HS-27A (cell line): ENCODE data around the gene RCN2.
"Not testable (repeated sequence)": the region's sequence is repeated elsewhere in the genome, so short reads cannot be mapped to it uniquely, and the experiment has no call there.

Source experiments
- DNase-seq: peaks from one replicate; pipeline ENCODE4 v3.0.0-alpha.2; 2012; ENCODE audit warnings: low read depth, missing footprints

The RCN2 gene, protein sequence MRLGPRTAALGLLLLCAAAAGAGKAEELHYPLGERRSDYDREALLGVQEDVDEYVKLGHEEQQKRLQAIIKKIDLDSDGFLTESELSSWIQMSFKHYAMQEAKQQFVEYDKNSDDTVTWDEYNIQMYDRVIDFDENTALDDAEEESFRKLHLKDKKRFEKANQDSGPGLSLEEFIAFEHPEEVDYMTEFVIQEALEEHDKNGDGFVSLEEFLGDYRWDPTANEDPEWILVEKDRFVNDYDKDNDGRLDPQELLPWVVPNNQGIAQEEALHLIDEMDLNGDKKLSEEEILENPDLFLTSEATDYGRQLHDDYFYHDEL

DNA sequence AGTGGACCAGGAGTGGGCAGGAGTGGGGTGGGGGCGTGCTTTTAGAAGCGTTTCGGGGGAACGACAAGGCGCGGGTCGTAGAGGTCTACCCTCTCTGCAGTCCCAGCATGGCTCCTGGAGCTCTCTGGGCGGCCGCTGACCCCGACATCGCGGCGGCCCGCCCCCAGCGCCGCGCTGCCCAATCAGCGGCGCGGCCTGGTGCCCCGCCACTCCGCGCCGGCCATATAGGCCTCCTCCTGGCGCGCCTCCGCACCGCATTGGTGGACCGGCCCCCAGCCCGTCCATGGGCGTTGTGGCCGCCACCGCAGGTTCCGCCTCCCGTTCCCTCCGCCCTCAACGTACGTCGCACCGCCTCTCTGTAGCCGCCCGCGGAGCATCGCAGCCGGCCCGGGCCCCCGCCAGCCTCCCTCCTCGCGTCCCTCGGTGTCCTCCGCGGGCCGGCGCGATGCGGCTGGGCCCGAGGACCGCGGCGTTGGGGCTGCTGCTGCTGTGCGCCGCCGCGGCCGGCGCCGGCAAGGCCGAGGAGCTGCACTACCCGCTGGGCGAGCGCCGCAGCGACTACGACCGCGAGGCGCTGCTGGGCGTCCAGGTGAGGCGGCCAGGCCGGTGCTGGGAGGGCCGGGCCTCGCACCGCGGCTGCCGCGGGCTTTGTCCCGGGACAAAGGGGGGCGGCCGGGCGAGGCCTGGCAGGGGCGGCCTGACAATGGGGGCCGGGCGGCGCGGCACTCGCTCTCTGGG lies at the start of gene RCN2:
TSS of gene RCN2 (plus strand) at position 353 of the 738 bp plus-strand sequence. CDS start at position 446, 93 bp downstream.
- peak; percentile 86 for DNase-seq

DNA sequence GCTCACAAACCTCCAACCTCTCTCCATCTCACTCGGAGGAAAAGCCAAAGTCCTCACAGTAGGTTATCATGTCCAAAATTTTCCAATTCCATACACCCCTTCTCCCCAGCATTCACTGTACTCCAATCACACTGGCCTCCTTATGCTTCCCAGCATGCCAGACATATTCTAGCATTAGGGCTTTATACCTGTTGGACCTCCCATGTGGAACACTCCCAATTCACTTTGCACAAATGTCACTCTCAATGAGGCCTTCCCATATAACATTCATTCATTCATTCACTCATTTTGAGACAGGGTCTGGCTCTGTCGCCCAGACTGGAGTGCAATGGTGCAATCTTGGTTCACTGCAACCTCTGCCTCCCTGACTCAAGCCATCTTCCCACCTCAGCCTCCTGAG lies 46.3 kb upstream of the RCN2 start:
- no peak for DNase-seq

DNA sequence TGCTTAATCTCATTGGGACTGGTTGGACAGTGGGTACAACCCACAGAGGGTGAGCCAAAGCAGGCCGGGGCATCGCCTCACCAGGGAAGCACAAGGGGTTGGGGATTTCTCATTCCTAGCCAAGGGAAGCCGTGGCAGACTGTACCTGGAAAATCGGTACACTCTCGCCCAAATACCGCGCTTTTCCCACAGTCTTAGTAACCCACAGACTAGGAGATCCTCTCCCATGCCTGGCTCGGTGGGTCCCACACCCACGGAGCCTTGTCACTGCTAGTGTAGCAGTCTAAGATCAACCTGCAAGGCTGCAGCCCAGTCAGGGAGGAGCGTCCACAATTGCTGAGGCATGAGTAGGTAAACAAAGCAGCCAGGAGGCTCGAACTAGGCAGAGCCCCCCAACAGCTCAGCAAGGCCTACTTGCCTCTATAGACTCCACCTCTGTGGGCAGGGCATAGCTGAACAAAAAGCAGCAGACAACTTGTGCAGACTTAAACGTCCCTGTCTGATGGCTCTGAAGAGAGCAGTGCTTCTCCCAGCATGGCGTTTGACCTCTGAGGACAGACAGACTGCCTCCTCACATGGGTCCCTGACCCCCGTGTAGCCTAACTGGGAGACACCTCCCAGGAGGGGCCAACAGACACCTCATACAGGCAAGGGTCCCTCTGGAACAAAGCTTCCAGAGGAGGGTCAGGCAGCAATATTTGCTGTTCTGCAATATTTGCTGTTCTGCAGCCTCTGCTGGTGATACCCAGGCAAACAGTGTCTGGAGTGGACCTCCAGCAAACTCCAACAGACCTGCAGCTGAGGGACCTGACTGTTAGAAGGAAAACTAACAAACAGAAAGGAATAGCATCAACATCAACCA lies 44.0 kb upstream of the RCN2 start:
- DNase-seq = not testable (repeated sequence)

DNA sequence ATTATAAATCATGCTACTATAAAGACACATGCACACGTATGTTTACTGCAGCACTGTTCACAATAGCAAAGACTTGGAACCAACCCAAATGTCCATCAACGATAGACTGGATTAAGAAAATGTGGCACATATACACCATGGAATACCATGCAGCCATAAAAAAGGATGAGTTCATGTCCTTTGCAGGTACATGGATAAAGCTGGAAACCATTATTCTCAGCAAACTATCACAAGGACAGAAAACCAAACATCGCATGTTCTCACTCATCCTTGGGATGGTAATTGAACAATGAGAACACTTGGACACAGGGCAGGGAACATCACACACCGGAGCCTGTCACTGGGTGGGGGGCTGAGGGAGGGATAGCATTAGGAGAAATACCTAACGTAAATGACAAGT lies 38.7 kb upstream of the RCN2 start:
- DNase-seq = not testable (repeated sequence)

DNA sequence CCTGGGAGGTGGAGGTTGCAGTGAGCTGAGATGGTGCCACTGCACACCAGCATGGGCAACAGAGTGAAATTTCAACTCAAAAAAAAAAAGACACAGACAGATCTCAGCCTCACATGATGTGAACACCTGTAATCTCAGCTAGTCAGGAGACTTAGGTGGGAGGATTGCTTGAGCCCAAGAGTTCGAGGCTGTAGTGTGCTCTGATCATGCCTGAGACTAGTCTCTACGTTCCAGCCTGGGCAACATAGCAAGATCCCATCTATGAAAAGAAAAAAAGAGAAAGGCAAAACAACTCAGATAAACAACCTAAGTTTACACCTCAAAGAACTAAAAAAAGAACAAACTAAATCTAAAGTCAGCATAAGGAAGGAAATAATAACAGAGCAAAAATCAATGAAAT lies 37.4 kb upstream of the RCN2 start:
- no peak for DNase-seq

DNA sequence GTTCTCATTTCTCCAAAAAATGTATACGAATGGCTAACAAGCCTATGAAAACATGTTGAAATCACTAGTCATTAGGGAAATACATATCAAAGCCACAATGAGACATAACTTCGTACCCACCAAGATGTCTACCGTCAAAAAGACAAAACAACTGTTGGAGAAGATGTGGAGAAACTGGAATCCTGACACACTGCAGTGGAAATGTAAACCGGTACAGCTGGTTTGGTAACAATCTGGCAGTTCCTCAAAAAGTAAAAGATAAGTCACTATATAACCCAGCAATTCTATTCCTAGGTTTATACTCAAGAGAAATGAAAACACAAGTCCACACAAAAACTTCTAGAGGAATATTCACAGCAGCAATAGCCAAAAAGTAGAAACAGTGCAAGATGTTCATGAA lies 33.4 kb upstream of the RCN2 start:
- no peak for DNase-seq

DNA sequence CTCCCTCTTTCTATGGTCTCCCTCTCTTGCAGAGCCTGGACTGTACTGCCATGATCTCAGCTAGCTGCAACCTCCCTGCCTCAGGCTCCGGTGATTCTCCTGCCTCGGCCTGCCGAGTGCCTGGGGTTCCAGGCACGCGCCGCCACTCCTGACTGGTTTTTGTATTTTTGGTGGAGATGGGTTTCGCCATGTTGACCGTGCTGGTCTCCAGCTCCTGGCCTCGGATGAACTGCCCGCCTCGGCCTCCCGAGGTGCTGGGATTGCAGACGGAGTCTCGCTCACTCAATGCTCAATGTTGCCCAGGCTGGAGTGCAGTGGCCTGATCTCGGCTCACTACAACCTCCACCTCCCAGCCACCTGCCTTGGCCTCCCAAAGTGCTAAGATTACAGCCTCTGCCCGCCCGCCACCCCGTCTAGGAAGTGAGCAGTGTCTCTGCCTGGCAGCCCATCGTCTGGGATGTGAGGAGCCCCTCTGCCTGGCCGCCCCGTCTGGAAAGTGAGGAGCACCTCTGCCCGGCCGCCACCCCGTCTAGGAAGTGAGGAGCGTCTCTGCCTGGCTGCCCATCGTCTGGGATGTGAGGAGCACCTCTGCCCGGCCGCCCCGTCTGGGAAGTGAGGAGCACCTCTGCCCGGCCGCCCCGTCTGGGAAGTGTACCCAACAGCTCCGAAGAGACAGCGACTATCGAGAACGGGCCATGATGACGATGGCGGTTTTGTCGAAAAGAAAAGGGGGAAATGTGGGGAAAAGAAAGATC lies 32.2 kb upstream of the RCN2 start:
- not testable (repeated sequence) for DNase-seq

DNA sequence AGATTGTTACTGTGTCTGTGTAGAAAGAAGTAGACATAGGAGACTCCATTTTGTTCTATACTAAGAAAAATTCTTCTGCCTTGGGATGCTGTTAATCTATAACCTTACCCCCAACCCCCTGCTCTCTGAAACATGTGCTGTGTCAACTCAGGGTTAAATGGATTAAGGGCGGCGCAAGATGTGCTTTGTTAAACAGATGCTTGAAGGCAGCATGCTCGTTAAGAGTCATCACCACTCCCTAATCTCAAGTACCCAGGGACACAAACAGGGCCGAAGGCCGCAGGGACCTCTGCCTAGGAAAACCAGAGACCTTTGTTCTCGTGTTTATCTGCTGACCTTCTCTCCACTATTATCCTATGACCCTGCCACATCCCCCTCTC lies 31.6 kb upstream of the RCN2 start:
- DNase-seq = not testable (repeated sequence)

DNA sequence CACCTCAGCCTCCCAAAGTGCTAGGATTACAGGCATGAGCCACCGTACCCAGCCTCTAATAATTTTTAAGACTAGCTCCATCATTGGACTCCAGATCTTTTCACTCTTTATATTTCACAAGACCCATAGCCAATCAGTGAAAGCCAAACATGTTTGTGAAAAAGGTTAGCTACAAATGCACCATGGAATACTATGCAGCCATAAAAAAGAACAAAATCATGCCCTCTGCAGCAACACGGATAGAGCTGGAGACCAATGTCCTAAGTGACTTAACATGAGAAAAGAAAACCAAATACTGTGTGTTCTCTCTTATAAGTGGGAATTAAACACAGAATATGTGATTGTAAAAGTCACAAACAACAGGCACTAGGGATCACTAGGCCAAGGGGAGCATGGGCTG lies 29.6 kb upstream of the RCN2 start:
- no peak for DNase-seq

DNA sequence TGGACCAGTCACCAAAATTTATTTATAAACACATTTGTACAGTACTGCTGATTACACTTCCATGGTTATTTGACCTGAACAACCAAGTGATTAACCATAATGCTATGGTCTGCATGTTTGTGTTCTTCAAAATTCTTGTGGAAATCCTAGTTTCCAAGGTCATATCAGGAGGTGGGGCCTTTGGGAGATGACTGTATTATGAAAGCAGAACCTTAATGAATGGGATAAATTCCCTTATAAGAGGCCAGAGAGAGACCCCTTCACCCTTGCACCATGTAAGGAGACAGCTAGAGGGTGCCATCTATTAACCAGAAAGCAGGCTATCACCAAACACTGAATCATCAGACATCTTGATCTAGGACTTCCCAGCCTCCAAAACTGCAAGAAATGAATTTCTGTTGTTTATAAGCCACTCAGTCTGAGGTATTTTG lies 28.3 kb upstream of the RCN2 start:
- DNase-seq = no peak

DNA sequence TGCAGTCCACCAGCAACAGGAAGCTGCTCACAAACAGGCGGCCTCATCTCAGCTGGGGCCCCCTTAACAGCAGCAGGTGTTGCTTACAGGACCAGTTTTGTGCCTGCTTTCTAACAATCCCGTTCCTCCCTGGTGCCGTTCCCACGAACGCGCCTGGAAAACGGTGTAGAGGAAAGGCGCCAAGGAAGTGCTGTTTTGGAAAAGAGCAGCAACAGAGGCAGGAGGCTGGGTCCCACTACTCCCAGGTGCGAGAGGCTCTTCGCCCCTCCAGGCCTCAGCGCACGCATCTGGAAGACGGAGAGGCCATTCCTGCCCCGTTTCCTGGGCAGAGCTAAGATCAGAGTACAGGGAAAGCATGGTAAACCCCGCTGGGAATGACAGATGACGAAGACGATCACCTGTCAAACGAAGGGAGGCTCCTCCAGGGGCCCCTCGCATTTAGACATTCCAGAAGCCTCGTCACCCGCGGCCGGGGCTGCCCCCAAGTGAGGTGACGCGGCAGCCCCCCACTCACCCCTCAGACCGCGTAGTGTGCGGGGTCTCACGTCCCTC lies 27.0 kb upstream of the RCN2 start:
- DNase-seq = no peak

DNA sequence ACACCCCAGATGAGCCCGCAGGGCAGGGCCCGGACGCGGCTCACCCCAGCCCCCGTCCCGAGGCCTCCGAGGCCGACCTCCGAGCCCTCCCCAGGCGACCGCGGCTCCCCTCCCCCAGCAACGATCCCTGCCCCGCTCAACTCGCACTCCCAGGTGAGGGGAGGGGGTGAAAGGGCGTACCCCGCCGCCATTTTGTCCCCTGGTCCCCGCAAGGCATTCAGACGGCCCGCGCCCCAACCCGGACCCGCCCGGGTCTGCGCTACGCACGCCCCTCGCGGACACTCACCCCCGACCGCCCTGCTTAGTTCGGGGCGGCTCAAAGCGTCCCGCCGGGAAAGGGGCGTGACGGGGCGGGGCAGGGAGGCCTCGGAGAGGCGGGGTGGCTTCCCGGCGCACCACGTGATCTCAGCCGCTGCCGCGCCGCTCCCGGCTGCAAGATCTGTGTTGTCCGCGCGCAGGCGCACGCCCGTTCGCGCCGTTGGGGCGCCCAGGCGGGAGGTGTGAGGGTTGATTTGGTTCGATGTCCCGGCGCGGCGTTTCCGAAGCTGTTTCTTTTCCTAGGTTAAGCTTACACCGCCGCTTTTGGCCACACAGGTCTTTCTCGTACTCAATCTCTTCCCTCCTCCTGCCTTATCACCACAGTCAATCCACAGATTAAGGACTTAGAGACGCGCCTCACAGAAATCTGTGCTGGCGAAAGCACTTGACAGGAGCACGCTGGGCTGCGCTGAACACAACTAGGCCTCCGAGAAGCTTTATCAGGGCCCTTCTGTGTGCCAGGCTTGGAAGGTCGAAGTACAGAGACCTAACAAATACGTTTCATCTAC lies 26.3 kb upstream of the RCN2 start, which contains the start of gene SCAPER:
TSS of gene SCAPER (minus strand) at position 328 of the 827 bp plus-strand sequence. CDS start 21,523 bp downstream, outside the sequence.
- DNase-seq = peak; percentile 73

DNA sequence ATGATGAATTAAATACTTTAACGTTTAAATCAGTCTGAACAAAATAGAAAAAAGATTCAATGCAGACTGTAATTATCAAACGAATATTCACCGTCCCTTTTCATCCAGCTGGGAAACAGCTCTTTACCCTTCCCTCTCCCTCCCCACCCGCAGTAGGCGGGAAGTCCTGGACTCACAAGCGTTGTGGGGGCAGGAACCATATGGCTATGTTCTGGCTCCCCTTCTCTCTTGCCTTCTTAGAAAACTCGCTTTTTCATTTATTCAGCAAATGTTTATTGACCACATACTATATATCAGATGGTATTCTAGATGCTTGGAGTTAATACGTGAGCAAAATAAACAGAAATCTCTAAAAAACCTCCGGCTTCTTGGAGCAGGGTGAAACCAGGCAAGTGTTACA lies 25.7 kb upstream of the RCN2 start:
- no peak for DNase-seq

DNA sequence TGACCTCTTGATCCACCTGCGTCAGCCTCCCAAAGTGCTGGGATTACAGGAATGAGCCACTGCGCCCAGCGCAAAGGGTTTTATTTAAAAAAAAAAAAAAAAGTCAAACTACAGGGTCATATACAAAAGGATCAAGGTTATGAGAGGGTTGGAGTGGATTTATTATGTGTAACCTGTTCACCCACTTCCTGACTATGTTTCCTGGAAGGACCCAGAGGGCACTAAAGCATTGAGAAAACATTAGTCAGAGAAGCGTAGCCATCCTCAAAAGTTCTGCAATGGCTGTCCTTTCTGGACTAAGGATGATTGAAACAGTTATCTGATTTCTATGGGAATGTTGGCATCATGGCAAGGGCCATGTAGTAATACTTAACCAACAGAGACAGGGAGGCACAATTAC lies 19.1 kb upstream of the RCN2 start:
- no peak for DNase-seq

DNA sequence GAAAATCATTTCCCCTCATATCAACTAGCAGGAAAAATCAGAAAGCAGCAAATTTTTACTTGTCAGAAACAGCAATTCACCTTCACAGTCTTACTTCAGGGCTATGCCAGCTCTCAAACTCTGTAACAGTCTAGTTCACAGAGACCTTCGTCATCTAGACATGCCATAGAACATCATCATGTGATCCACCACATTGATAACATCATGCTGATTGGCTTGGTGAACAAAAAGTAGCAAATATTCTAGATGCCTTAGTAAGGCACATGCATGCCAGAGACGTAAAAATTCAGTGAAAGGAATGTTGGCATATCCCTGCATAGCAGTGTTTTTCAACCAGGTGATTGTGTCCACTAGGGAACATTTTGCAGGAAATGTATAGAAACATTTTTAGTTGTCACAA lies 17.8 kb upstream of the RCN2 start:
- DNase-seq = no peak

DNA sequence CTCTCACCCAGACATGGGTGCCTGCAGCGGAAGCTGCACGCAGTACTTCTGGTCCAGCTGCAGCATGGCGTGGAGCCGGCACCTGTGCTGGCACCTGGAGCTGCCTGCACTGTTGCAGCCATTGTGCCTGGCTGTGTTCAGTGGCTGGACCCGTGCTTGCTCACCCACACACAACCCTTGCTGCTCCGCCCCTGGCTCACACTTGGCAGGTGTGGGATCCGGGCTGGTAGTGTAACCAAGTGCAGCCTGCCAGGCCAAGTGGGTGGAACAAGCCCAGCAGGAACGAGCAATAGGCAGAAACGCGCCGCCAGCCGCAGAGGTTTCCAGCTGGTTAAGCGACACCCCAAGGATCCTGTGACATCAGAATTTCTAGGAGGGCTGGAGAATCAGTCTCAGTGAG lies 15.2 kb upstream of the RCN2 start:
- no peak for DNase-seq

DNA sequence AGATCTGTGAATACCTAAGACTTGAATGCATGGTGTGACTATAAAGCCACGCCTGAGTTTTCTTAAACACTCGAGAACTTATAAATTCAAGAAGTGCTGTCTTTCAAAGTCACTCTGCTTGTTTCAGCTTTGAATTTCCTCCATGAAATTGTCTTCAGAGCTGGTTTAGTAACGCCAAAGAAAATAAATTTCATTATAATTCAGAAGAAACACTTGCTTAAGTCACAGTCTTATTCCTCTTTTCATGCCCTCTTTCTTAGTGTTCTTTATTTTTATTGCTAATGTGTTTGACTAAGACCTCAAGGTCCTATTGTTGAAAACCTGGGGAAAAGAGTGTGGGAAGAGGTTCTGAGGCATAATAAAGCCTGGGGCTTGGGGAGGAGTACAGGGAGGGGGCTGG lies 3.3 kb upstream of the RCN2 start:
- no peak for DNase-seq

DNA sequence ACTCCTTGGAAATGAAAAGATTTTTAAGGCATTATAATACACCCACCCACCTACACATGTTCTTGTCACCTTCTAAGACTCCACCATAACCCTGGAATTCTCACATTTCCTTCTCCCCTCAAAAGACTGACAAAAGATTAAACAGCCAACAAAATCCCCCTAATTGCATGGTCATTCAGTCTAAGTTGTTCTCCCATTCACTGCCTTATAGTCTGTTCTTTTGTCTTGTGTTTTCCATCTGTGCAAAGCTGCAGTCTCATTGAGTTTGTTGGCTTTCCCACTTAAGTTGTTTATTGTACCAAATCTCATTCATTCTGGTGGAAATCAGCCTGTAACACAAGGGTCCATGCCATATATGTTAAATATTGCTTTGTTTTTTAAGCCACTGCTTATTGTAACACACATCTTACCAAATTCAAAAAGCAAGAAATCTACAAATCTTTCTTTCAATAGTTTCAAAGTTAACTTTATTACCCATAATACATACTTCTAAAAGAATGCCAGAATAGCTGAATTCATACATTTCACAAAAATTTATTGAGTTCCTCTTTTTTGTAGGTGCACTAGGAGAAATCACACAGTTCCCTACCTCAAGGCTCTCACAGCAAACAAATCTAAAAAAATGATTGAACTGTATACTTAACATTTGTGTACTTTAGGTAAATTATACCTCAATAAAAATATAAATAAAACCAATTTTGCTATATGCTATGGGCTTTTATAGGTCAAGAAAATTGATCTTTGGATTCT lies 2.4 kb upstream of the RCN2 start:
- DNase-seq = no peak

DNA sequence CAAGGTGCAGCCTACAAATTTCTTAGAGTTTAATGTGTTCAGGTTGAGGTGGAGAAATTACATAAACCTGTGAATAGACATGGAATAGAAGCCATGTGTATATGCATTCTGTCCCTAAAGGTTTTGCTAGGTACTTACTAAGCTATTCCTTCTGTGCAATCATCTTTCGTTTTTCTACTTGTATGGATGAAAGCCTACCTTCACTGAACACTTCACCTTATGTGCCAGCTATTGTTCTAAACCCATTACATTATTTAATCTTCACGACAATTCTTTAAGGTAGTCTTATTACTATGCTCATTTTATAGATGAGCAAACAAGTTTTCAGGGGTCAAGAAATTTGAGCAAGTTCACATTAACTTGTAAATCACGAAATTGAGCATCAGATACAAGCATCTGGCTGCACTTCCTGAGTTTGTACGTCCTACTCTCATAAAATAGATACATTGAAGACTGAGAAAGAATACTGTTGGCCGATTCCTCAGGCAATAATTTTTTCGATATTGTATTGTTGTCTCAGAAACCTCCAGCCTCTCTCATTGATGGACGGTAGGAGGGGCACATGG lies 635 bp upstream of the RCN2 start:
- no peak for DNase-seq
